HK-2 (cell line): ENCODE measurements around the gene TPPP.
"Not testable (repeated sequence)": the region's sequence is repeated elsewhere in the genome, so short reads cannot be mapped to it uniquely, and the experiment has no call there.

Experiments
- DNase-seq: peaks from one replicate; pipeline ENCODE4 v3.0.0-alpha.2; 2018; ENCODE audit not compliant: unreplicated experiment

TPPP gene

GRCh38 chr5:645421-645820, 47.7 kb downstream of the TPPP start:
- no peak for DNase-seq

- no peak for DNase-seq
These were observed 48.2 kb downstream of the TPPP start for GRCh38 chr5:644971-645370.

GRCh38 chr5:644509-644908, 48.6 kb downstream of the TPPP start:
- DNase-seq, result no peak

GRCh38 chr5:643811-644271, 49.3 kb downstream of the TPPP start:
- no peak for DNase-seq

GRCh38 chr5:643351-643801, 49.8 kb downstream of the TPPP start:
- no peak for DNase-seq

GRCh38 chr5:642481-642880, 50.7 kb downstream of the TPPP start:
- no peak for DNase-seq

GRCh38 chr5:641331-641765, 51.8 kb downstream of the TPPP start:
- no peak for DNase-seq

- no peak for DNase-seq
These were observed 52.5 kb downstream of the TPPP start for GRCh38 chr5:640461-641330.

GRCh38 chr5:639584-640213, 53.5 kb downstream of the TPPP start:
- no peak for DNase-seq

- DNase-seq, result no peak
These were observed 54.0 kb downstream of the TPPP start for GRCh38 chr5:639253-639530.

- DNase-seq, result no peak
These were observed 54.5 kb downstream of the TPPP start for GRCh38 chr5:638501-639252.

- DNase-seq, result no peak
These were observed 55.3 kb downstream of the TPPP start for GRCh38 chr5:637581-638450.

GRCh38 chr5:636951-637350, 56.2 kb downstream of the TPPP start:
- DNase-seq, result no peak

GRCh38 chr5:635306-636055, 57.7 kb downstream of the TPPP start:
- DNase-seq, result no peak

GRCh38 chr5:634191-634590, 59.0 kb downstream of the TPPP start:
- no peak for DNase-seq

GRCh38 chr5:633501-633955, 59.6 kb downstream of the TPPP start:
- DNase-seq, result no peak

GRCh38 chr5:628351-629205, 64.6 kb downstream of the TPPP start:
- DNase-seq, result not testable (repeated sequence)

- no peak for DNase-seq
These were observed 65.3 kb downstream of the TPPP start for GRCh38 chr5:627840-628239.

- DNase-seq, result no peak
These were observed 66.3 kb downstream of the TPPP start for GRCh38 chr5:626850-627249.

GRCh38 chr5:625516-625915, 67.6 kb downstream of the TPPP start:
- no peak for DNase-seq
